ENCODE results near the gene NR5A2. TPM values are rescaled to one million over a fixed set of nuclear protein-coding genes. Genes with fewer than 3 reads are reported as not detected.

NR5A2 gene
- total RNA-seq, 1 donor from 2014 or later: 0.98 TPM

DNA sequence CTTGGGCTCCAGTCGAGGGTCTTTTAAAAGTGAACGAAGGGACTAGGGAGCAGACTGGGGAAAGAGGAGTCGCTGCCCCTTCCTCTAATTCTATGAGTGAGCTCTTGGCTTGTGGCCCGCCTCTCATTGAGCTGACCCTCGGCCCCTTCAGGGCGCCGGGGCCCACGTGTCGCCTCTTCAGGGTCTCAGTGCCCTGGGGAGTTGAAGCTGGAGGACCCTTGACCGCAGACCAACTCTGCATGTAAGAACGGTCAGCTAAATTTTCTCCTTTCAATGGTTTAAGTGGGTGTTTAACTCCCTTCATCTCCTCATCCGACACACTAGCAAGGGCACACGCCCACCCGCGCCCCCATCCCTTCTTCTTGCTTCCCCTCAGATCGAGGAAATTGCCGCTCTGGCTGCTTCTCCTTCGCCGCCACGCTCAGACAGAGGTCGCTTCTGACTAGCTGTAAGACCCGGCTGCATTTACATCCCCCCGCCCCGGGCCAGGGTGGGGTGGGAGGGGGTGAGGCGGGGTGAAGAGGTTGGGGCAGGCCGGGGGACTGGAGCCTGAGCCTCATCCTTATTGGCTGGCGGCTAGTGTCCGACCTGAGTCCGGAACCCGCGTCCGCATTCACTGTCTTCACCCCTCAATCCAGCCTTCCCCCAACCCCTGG lies 10.9 kb downstream of the NR5A2 start:
- H3K4me1 ChIP-seq: peaks cover 53% of the 10 kb centered on the region
- H3K4me3 ChIP-seq: peak overlapping the region; percentile 40 to 41
- no peak for DNase-seq (ENCODE audit: extremely low spot score in 2 of 2)
- no peaks in the 10 kb centered on the region for H3K36me3 ChIP-seq
- TF ChIP-seq POLR2A (IDR thresholded peaks at IDR 0.05): no peak
- TF ChIP-seq POLR2AphosphoS5 (IDR thresholded peaks at IDR 0.05; ENCODE audit: insufficient read depth in 1 of 2, low read depth in 1 of 2): no peak
- TF ChIP-seq, protein P1, sequence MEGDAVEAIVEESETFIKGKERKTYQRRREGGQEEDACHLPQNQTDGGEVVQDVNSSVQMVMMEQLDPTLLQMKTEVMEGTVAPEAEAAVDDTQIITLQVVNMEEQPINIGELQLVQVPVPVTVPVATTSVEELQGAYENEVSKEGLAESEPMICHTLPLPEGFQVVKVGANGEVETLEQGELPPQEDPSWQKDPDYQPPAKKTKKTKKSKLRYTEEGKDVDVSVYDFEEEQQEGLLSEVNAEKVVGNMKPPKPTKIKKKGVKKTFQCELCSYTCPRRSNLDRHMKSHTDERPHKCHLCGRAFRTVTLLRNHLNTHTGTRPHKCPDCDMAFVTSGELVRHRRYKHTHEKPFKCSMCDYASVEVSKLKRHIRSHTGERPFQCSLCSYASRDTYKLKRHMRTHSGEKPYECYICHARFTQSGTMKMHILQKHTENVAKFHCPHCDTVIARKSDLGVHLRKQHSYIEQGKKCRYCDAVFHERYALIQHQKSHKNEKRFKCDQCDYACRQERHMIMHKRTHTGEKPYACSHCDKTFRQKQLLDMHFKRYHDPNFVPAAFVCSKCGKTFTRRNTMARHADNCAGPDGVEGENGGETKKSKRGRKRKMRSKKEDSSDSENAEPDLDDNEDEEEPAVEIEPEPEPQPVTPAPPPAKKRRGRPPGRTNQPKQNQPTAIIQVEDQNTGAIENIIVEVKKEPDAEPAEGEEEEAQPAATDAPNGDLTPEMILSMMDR (IDR thresholded peaks at IDR 0.05): no peak
- H3K27ac ChIP-seq: peak overlapping the region; percentile 21
- intact Hi-C loops (cut with DNase I): no loop called here
- no peaks in the 10 kb centered on the region for H3K9me3 ChIP-seq
- no peaks in the 10 kb centered on the region for H3K27me3 ChIP-seq

DNA sequence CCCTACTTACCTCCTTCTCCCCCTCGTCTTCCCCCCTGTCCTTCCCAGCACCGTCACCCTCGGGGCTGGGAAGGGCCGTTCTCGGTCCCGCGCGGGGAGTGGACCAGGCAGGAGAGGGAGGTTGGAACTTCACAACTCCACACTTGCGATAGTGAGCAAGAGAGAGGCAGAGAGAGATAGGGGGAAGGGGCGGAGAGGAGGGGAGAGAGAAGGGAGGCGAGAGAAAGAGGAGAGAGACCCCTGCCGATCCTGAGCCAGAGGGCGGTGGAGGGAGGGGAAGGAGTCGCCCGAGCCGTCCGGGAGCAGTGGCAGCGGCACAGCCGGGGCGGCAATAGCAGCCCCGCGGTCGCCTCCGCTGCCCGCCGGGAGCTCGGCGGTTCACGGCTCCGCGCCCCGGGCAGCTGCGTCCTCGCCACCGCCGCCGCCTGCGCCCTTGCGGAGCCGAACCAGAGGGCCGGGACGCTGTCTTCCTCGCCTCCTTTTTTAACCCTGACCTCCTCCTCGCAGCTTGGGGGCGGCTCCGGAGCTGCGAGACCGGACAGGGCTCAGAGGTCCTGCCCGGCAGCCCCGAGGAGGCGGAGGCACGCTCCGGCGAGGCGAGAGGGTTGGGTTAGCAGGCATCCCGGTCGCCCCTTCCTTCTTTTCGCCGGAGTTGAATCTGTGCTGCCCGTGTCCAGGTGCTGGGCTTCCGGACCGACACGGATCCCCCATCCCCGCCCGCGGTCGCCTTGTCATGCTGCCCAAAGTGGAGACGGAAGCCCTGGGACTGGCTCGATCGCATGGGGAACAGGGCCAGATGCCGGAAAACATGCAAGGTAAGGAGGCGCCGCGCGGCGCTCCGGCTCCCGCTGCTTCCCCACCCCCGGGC lies 11.7 kb downstream of the NR5A2 start:
- H3K27me3 ChIP-seq: no peaks in the 10 kb centered on the region
- H3K36me3 ChIP-seq: no peaks in the 10 kb centered on the region
- TF ChIP-seq POLR2AphosphoS5 (IDR thresholded peaks at IDR 0.05; ENCODE audit: insufficient read depth in 1 of 2, low read depth in 1 of 2) (no peak), POLR2A (IDR thresholded peaks at IDR 0.05) (no peak)
- TF ChIP-seq, protein P1 (IDR thresholded peaks at IDR 0.05): no peak
- intact Hi-C loops (cut with DNase I): no loop called here
- peak overlapping the region; percentile 40 to 41 for H3K4me3 ChIP-seq
- no peak for DNase-seq (ENCODE audit: extremely low spot score in 2 of 2)
- no peaks in the 10 kb centered on the region for H3K9me3 ChIP-seq
- peaks cover 53% of the 10 kb centered on the region for H3K4me1 ChIP-seq
- peak overlapping the region; percentile 21 for H3K27ac ChIP-seq

DNA sequence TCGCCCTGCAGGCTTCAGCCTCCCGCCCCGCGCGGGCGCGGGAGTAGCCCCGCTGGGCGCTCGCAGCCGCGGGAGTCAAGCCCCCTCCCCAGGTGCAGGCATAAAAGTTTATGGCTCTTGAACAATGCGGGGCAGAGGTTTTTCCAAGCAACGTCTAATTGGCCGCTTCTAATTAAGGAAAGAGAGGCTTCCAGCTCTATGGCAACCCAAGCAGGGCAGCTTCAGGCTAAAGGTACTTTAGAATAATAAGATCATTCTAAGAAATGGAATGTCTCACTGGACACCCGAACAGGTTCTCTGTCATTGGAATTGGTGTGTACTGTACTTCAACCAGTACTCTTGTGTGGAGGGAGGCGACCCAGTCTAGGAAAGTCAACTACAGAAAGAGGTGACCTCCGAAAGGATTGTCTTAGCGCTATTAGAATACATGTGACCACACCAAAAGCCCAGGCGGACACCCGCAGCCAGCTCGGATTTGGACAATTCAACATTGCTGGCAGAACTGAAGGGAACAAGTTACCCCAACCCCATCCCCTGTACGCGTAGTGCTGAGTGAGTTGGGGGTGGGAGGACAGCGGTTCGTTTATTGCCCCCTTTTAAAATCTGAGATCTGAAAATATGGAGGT lies 12.5 kb downstream of the NR5A2 start:
- no peak for DNase-seq (ENCODE audit: extremely low spot score in 2 of 2)
- Histone ChIP-seq H3K27ac (peak overlapping the region; percentile 70), H3K27me3 (no peaks in the 10 kb centered on the region), H3K36me3 (no peaks in the 10 kb centered on the region), H3K4me1 (peaks cover 50% of the 10 kb centered on the region), H3K9me3 (no peaks in the 10 kb centered on the region), H3K4me3 (peak overlapping the region; percentile 40 to 41)
- intact Hi-C loops (cut with DNase I): no loop called here
- TF ChIP-seq POLR2AphosphoS5 (IDR thresholded peaks at IDR 0.05; ENCODE audit: insufficient read depth in 1 of 2, low read depth in 1 of 2): no peak
- no peak for TF ChIP-seq POLR2A (IDR thresholded peaks at IDR 0.05)
- TF ChIP-seq, protein P1 (IDR thresholded peaks at IDR 0.05): no peak

DNA sequence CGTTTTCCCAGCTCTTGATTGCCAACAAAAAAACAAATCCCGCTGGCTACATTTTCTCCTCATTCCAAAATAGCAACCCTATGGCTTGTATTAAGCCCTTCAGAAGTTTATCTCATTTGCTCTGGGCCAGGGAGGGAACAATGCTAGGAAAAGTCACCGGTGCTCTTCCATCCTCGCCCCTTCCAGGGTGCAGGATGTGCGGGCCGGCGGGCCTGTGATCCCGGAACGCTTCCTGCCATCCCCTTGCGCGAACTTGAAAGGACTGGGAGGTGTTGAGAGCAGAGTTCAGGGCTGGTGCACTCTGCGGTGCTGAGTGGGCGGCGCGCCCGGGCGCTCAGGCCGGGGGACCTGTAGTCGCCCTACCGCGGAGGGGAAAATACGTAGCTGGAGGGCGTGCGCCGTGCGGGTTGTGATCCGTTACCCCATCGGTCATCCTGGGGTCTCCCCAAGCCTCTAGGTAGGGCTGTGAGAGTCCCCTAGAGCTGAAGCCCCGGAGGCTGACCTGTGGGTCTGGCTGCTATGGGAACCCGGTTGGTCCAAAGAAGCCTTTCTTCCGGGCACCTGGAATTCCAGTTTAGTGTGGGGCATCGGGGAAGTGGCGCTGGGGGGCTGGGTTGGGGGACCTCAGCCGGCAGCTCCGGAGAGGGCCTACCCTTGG lies 13.1 kb downstream of the NR5A2 start:
- Histone ChIP-seq H3K27ac (peak overlapping the region; percentile 70), H3K4me3 (peak overlapping the region; percentile 40 to 41), H3K9me3 (no peaks in the 10 kb centered on the region), H3K27me3 (no peaks in the 10 kb centered on the region), H3K4me1 (peaks cover 44% of the 10 kb centered on the region), H3K36me3 (no peaks in the 10 kb centered on the region)
- TF ChIP-seq POLR2AphosphoS5 (IDR thresholded peaks at IDR 0.05; ENCODE audit: insufficient read depth in 1 of 2, low read depth in 1 of 2) (no peak), POLR2A (IDR thresholded peaks at IDR 0.05) (no peak)
- TF ChIP-seq, protein P1 (IDR thresholded peaks at IDR 0.05): no peak
- intact Hi-C loops (cut with DNase I): no loop called here
- no peak for DNase-seq (ENCODE audit: extremely low spot score in 2 of 2)

Measured in vagina (tissue), 2 donors.